ENCODE measurements around the gene DCC. TPM values are rescaled to one million over a fixed set of nuclear protein-coding genes. Genes with fewer than 3 reads are reported as not detected.

The DCC gene
- polyA plus RNA-seq, 1 donor (not counting 4 experiments of a cell fraction or from before 2014, with no cell fraction given): not detected

- Histone ChIP-seq H3K9me1 (ENCODE audit: control insufficient read depth, extremely low read depth, insufficient read depth, low read length) (no peaks in the 10 kb centered on the region), H3K4me1 (ENCODE audit: control insufficient read depth, extremely low read depth, insufficient read depth, low read length) (no peaks in the 10 kb centered on the region), H3K36me3 (ENCODE audit: control insufficient read depth in 2 of 2, extremely low read depth in 1 of 2, insufficient read depth in 2 of 2, low read length in 2 of 2) (no peaks in the 10 kb centered on the region), H3K79me2 (ENCODE audit: control insufficient read depth, insufficient read depth, low read length) (no peaks in the 10 kb centered on the region), H3K27ac (ENCODE audit: control insufficient read depth, insufficient read depth, low read length) (no peak overlapping the region), H3K9me3 (ENCODE audit: control insufficient read depth, low read depth, low read length) (no peaks in the 10 kb centered on the region), H2AFZ (ENCODE audit: control insufficient read depth, low read length) (no peak overlapping the region), H3K4me2 (ENCODE audit: control insufficient read depth, extremely low read depth, insufficient read depth, low read depth, low read length) (no peak overlapping the region), H3K4me3 (ENCODE audit: control insufficient read depth in 2 of 3, extremely low read depth in 1 of 3, insufficient read depth in 2 of 3, low read depth in 1 of 3, low read length in 3 of 3) (no peak overlapping the region), H3K9ac (ENCODE audit: control insufficient read depth, extremely low read depth, insufficient read depth, low read length) (no peak overlapping the region), H3K27me3 (ENCODE audit: control insufficient read depth, extremely low read depth, insufficient read depth, low read length) (peaks cover 37% of the 10 kb centered on the region), H4K20me1 (ENCODE audit: control insufficient read depth, extremely low read depth, insufficient read depth, low read length) (no peaks in the 10 kb centered on the region)
- FAIRE-seq (no peak), DNase-seq (ENCODE audit: low read depth, low spot score) (no peak)
- no peak for TF ChIP-seq EZH2 (IDR thresholded peaks at IDR 0.05; ENCODE audit: low read length)
- no peak for TF ChIP-seq CTCF (optimal IDR thresholded peaks at IDR 0.05 in 1 of 3, IDR thresholded peaks at IDR 0.05 in 1 of 3, conservative IDR thresholded peaks at IDR 0.05 in 1 of 3; ENCODE audit: extremely low read depth in 1 of 3, insufficient read depth in 2 of 3, low read length in 3 of 3)
- dilution Hi-C loops (cut with MboI; ENCODE audit: extremely low pct_ligation_motif_present, low sequenced_read_pairs): no loop called here
These were observed 2.5 kb downstream of the DCC start for GRCh38 chr18:52342456-52342855.

GRCh38 chr18:52343138-52343537 lies 3.1 kb downstream of the DCC start:
- H3K79me2 ChIP-seq (ENCODE audit: control insufficient read depth, insufficient read depth, low read length): no peaks in the 10 kb centered on the region
- H3K9me3 ChIP-seq (ENCODE audit: control insufficient read depth, low read depth, low read length): no peaks in the 10 kb centered on the region
- no peak overlapping the region for H3K27ac ChIP-seq (ENCODE audit: control insufficient read depth, insufficient read depth, low read length)
- DNase-seq (ENCODE audit: low read depth, low spot score) (no peak), FAIRE-seq (no peak)
- H3K4me3 ChIP-seq (ENCODE audit: control insufficient read depth in 2 of 3, extremely low read depth in 1 of 3, insufficient read depth in 2 of 3, low read depth in 1 of 3, low read length in 3 of 3): no peak overlapping the region
- dilution Hi-C loops (cut with MboI; ENCODE audit: extremely low pct_ligation_motif_present, low sequenced_read_pairs): no loop called here
- no peaks in the 10 kb centered on the region for H4K20me1 ChIP-seq (ENCODE audit: control insufficient read depth, extremely low read depth, insufficient read depth, low read length)
- peaks cover 37% of the 10 kb centered on the region for H3K27me3 ChIP-seq (ENCODE audit: control insufficient read depth, extremely low read depth, insufficient read depth, low read length)
- H2AFZ ChIP-seq (ENCODE audit: control insufficient read depth, low read length): no peak overlapping the region
- no peaks in the 10 kb centered on the region for H3K36me3 ChIP-seq (ENCODE audit: control insufficient read depth in 2 of 2, extremely low read depth in 1 of 2, insufficient read depth in 2 of 2, low read length in 2 of 2)
- TF ChIP-seq EZH2 (IDR thresholded peaks at IDR 0.05; ENCODE audit: low read length): no peak
- no peak for TF ChIP-seq CTCF (optimal IDR thresholded peaks at IDR 0.05 in 1 of 3, IDR thresholded peaks at IDR 0.05 in 1 of 3, conservative IDR thresholded peaks at IDR 0.05 in 1 of 3; ENCODE audit: extremely low read depth in 1 of 3, insufficient read depth in 2 of 3, low read length in 3 of 3)
- no peak overlapping the region for H3K9ac ChIP-seq (ENCODE audit: control insufficient read depth, extremely low read depth, insufficient read depth, low read length)
- no peaks in the 10 kb centered on the region for H3K4me1 ChIP-seq (ENCODE audit: control insufficient read depth, extremely low read depth, insufficient read depth, low read length)
- H3K9me1 ChIP-seq (ENCODE audit: control insufficient read depth, extremely low read depth, insufficient read depth, low read length): no peaks in the 10 kb centered on the region
- H3K4me2 ChIP-seq (ENCODE audit: control insufficient read depth, extremely low read depth, insufficient read depth, low read depth, low read length): no peak overlapping the region

All from keratinocyte (primary cell).